Endothelial cell of hepatic sinusoid (primary cell): Measurements from ENCODE around the gene ERC2.
"Not testable (repeated sequence)": the region's sequence is repeated elsewhere in the genome, so short reads cannot be mapped to it uniquely, and the experiment has no call there.

ENCODE experiments used
- in situ Hi-C: cut with HindIII; loops from 2 replicates; pipeline ENCODE4 v1.10.0; 2017; ENCODE audit warnings: low sequenced_read_pairs

ERC2 gene

DNA sequence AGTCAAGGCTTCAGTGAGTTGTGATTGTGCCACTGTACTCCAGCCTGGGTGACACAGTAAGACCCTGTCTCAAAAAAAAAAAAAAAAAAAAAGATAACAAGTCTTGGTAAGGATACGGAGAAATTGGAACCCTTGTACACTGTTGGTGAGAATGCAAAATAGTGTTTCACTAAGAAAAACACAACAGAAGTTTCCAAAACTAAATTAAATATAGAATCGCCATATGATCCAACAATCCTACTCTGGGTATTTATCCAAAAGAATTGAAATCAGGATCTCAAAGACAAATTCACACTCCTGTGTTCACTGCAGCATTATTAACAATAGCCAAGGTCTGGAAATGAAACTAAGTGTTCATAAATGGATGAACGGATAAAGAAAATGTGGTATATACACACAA is 149.4 kb downstream of the ERC2 start:
- in situ Hi-C loops, result no loop called here

DNA sequence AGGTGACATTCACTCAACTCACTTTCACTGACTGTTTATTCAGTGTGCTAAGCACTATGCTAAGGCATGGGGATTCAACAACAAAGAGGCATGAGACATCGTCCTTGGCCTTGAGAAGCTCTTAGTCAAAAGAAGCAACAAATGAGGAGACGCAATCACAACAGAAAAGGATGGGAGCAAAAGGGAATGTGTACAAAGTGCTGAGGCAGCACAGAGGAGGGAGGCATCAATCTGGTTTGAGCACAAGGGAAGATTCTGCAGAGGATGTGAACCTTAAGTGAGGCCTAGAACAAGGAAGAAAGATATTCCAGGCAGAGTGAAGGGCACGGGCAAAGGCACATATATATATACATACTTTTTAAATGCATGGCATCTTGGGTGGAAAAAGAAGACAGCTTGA is 151.3 kb downstream of the ERC2 start:
- in situ Hi-C loops, result no loop called here

DNA sequence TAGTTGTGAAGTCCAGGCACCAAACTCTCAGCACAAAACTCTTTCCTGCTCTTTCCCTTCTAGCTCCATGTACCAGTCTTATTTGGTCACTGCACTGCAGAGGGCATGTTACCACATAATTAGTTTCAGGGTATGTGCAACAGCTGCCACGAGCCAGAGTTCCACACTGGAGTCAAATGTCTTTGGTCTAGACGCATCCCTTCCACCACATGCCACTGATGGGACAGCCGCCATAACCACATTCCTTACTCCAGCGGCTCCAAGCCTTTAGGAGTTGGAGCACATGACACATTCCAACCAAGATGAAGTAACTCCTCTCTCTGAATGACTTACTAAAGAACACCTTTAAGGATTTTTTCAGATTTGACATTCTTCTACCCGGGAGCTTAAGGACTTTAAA is 153.4 kb downstream of the ERC2 start:
- in situ Hi-C loops, result no loop called here

DNA sequence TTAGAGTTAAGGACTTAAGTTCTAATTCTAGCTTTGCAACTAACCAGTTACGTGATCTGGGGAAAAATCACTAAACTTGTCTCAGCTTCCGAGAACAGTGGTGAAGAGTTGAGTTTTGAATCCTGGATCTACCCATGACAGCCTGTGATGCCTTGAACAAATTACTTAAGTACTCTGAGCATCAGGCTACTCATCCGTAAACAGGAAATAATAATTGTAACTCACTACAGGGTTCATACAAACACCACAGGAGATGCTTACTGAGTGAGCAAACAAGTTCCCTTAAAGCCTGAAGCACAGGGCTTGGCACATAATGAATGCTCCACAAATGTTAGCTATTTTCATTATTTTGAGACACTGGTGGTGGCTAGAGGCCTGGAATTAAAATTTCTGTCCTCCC is 158.8 kb downstream of the ERC2 start:
- in situ Hi-C loops, result no loop called here

DNA sequence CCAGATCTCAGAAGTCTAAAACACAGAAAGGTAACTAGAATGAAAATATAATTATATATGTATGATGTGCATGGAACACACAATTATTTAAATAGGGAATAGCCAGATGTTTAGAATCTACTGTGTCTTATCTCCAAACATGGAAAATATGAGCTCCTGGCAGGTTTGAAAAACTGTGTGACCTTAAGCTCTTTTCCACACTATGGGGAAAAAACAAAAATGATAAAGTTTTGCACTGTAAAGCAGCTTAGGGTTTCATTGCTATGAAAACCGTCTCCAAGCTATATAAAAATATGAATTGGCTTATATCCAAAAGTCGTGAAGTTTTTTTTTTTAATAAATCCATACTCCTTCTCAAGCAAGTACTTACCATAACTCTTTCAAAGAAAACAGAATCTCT is 159.8 kb downstream of the ERC2 start:
- in situ Hi-C loops, result no loop called here

DNA sequence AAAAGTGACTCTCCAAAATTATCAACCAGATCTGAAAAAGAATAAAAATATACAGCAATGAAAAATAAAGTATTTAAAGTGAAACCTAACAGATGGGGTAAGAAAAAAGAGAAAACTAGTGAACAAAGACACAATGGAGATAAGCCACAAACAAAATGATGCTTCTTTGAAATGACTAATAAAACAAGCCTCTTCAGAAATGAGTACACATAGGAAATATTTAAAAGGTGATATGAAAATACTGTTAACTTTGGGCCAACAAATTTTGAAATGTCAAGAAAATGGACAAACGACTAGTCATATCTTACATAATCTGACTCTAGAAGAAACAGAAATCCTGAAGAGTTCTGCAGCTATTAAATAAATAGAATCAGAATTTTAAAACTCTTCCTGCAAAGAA is 164.2 kb downstream of the ERC2 start:
- in situ Hi-C loops, result no loop called here

DNA sequence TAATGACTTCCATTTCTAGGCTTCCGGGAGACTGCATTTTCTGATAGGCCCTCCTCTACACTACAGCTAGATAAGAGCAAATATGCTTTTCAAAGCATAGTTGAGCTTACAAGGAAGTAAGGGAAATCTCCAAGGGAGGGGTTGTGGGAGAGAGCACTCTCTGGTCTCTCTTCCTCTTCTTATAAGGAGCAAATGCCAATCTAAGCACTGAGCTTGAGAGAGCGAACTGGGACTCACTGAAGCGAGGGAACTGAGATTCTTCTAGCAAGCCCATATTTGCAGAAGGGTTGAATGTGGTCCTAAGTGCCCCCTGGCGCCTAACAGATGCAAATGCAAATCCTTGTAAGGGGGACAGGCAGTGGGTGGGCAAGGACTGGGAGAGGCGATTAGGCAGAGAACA is 164.8 kb downstream of the ERC2 start:
- in situ Hi-C loops, result no loop called here

DNA sequence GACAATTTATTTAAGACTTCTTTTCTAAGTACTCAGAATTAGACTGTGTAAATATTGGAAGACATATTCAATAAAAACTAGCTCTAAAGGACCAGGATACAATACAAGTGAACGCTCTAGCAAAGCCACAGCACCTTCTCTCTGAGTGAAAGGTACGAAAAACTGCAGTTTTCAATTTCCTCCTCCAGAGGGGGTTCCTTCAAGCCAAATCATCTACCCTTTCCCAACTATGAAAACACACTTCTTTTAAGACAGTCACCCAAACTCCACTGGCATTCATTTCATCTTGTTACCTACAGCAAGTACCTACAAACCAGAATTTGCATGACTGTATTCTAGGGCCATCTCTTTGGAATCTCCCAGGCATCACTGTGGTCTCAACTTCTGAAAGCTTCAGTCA is 165.8 kb downstream of the ERC2 start:
- in situ Hi-C loops, result no loop called here

DNA sequence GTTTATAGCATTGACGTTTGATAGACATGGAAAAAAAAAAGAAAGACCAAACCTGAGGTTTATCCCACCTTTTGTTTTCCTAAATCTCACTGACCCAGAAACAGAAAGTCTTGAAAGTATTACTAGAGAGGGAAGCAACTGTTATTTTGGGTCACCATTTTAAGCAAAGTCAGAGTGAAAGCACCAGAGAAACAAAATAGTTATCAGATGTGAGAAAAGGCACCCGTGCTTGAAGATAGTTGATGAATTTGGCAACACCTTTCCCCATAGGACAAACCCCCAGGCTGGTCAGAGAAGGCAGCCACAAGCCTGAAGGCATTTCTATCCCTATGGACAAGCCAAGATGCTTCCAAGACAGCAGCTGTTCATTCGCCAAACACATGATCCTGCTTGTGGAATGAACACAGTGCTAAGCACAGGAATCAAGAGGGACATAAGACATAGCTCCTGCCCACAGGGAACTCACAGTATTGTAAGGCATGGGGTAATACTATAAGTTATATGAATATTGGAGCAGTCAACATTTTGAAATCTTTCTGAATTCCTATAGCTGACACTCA is 170.9 kb downstream of the ERC2 start:
- in situ Hi-C loops, result no loop called here

DNA sequence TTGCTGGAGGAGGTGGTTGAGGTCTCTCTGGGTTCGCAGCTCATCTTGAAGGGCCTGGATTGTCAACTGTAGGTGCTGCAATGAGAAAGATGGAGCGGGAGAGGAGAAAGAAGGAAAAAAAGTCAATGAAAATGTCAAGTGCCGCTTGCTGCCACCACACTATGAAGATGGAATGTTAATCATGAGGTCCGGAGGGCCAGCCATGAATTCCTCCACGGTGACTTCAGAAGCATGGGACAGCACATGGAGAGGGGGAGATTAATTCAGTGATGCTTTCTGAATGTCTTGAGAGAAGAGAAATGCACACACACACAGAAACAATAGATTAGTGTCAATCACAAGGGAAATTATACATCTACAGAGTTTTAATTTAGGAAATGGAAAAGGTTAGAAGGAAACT is 171.9 kb downstream of the ERC2 start:
- in situ Hi-C loops, result no loop called here

DNA sequence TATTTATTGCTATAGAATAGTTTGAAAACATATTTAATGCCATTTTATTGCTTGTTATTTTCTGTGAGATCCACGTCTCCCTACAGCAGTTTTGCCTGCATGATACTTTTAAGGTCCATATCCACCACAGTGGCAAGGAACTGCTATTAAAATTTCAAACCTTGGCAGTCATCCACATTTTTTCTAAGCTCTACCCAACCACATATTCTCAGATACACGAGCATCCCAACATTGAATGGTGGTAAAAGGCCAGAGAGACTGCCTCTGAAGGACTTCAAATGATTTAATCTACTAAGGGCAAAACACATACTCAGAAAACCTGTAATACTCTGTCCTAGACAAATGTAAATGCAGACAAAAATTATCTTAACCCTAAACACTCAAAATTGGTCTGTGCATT is 173.1 kb downstream of the ERC2 start:
- in situ Hi-C loops, result no loop called here

DNA sequence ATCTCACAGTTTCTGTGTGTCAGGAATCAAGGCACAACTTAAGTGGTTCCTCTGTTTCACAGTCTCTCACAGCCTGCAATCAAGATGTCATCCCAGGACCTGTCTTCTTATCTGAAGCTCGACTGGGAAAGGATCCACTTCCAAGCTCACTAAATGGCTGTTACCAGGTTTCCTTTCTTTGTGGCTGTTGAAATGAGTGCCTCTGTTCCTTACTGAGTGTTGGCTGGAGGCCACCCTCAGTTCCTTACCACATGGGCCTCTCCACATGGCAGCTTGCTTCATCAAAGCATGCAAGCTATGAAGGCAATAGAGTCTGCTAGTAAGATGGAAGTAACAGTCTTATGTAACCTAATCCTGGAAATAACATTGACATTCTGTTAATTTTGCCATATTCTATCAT is 174.0 kb downstream of the ERC2 start:
- in situ Hi-C loops, result no loop called here

DNA sequence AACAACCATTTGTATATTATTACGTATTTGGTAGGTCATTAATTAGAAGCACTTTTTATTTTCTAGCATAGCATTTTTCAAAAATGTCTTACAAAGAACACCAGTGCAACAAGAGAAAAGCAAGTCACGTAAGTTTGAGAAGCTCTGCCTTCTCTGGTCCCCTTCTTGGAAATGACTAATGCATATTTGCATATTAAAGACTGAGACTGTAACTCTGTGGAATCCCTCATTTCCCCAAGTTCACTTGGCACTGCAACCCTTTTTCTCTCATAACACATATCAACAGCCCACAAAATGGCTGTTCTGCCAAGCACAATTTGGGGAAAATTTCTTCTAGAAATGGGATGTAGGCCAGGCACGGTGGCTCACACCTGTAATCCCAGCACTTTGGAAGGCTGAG is 176.3 kb downstream of the ERC2 start:
- in situ Hi-C loops, result no loop called here

DNA sequence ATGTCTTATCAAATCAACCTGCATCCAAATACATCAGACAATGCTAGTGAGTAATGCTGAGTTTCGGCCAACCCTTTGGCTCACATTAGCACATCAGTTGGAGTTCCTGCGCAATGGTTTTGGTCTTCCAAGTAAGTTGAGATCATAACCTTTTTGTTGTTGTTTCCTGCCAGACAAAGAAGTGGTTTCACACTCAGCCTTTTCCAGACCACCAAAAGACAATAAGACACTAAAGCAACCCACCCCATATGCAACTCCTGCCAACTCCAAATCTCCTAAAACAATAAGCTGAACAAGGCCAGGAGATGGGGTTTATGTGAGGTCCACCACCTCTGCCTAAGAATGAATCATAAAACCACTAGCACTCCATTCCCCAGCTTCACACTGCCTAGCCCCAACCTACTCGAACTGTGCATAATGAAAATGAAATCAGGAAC is 177.0 kb downstream of the ERC2 start:
- in situ Hi-C loops, result no loop called here

DNA sequence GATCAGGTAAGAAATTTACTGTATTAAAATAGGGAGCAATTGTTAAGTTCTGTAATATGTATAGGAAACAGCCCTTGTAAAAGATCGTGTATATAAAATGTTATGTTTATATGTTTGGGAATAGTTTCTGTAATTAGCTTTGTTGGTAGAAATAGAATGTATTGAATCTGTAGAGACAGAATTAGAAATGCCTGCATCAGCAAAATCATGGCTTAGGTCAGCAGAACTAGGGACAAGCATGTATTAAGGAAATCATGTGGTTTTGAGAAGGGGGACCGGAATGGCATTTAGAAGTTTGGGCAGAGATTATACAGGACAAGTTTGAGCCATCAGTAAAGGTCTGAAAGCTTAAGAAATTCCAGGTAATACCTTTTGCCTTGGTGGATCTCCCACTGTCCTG is 177.9 kb downstream of the ERC2 start:
- in situ Hi-C loops, result no loop called here

DNA sequence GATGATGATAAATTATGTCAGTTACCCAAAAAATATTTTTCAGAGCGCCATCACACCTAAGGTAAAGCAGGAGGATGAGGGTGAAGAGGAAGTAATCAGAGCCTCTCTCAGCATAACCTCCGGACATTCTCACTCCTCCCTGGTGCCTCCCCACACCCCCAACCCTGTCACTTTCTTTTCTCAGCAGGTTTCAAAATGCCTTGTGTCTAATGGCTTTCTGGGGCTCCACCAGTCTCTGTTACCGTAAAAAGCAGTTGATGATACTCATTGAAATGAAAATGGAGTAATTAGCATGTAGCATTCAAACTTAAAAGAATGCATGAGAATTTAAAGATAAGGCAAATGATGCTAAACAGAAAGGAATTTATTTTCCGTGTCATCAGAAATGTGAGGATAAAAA is 180.0 kb downstream of the ERC2 start:
- in situ Hi-C loops, result no loop called here

DNA sequence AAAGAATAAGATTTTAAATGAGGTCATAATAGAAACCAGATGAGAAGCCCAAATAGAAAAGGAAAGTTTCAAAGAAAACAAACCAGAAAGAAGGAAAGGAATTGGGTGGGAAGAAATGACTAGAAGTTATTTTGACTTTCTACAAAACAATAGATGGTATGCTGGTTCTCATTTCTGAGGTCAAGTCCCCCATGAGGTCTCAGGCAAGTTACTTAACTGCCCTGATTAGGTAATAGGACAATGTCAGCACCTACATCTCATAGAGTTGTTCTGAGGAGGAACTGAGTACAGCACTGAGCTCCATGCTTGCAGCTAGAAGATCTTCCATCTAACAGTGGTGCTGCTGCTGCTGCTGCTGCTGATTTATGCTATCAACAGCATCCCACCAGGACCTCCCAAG is 185.9 kb downstream of the ERC2 start:
- in situ Hi-C loops, result no loop called here

DNA sequence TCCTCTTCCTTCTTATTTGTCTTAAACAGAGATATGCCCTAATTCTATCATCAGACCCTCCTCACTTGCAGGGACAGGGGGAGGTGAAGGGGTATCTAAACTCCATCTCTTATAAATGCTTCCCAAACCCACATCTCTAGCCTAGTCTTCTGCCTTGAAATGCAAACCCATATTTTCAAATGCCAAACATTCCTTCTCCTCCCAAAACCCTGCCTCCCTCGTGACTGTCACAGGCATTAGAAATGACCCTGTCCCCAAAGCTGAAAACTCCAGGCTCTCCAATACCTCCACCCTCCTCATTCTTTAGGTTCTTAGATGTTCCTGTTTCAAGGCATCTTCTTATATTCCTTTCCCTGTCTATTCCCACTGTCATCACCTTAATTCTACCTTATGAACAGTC is 191.0 kb downstream of the ERC2 start:
- in situ Hi-C loops, result no loop called here

DNA sequence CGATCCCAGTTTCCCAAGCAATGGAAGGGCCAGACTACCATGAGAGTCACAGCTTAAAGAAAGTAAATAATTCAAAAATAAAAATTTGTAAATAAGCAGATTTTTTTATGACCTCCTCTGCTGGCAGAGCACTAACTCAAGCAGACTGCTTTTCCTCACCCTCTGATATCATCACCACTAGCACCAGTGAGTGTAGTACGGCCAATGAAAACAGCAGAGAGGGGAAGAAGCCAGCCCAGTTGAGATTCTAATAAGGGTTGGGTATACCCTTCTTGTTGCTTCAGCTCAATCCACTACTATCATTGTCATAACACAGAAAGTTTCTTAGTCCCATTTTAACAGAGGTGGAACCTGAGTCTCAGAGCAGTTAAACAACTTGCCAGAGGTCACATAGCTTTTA is 193.1 kb downstream of the ERC2 start:
- in situ Hi-C loops, result no loop called here

DNA sequence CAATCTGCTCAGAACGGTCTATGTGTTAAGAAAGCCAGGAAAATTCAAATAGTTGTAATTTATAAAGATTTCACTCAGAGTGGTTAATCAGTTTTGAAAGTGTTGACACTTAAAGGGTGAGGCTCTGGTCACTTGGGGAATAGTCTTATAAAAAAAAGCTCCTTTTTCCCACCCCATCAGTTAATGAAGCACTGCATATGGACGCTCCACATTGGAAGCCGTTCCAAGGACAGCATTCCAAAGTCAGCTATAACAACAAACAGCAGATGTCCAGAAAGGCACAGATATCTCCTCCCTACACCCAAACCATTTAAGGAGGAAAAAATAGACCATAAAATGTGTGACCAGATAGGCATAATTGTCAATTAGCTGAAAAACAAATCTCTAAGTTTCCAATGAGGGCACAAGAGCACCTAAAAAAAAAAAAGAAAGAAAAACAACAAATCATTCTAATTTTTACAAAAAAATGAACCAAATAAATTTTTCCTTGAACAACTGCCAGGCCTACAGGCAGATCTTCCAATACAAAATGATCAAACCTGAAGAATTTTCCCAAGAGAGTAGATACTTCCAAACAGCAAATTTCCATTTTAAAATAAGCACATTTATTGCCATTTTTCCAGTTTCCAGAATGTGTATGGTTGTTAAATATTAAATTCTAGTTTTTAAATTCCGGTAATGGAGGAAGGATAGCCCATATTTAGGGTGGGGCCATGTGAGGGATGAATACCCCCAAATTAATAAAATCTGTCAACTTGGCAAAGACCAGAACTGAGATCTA is 198.3 kb downstream of the ERC2 start:
- in situ Hi-C loops, result no loop called here

DNA sequence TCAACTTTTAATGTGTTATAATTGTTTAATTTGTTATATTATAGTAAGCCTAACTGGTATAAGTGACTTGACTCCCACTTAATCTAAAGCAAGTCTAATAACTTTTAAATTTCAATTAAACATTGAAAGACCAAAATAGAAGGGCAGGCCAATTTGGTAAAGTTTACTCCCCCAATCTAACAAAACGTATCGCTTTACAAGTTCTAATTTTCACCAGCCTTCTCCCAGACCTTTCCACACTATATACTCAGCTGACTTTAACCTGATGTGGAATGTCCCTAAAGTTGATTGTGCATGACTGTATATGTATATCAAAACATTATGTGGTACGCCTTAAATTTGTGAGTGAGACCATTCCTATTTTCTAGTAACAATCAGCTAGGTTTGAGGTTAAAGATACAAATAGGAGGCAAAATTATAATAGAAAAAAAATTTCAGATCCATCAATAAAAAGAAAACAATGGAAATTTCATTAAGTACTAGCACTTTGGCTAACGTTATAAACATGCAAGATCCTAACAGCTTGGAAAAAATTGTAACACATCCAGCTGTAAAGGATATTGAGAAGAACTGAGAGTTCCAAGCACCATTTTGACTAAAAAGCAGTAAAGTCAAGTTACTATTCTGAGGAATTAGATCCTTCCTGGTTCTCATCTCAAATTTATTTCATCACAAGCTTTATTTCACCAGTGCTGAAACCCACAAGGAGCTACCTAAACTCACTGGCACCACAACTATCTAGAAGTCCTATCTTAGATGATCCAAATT is 199.5 kb downstream of the ERC2 start:
- in situ Hi-C loops, result no loop called here

DNA sequence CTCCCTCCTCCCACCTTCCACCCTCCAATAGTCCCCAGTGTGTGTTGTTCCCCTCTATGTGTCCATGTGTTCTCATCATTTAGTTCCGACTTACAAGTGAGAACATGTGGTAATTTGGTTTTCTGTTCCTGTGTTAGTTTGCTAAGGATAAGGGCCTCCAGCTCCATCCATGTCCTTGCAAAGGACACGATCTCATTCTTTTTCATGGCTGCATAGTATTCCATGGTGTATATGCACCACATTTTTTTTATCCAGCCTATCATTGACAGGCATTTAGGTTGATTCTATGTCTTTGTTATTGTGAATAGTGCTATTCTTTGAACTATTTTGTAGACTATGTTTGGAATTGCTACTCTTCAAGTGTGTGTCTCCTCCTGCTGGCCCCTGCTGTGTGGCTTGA is 206.4 kb downstream of the ERC2 start:
- in situ Hi-C loops, result not testable (repeated sequence)
